ENCODE results near the gene GATB.

DNA sequence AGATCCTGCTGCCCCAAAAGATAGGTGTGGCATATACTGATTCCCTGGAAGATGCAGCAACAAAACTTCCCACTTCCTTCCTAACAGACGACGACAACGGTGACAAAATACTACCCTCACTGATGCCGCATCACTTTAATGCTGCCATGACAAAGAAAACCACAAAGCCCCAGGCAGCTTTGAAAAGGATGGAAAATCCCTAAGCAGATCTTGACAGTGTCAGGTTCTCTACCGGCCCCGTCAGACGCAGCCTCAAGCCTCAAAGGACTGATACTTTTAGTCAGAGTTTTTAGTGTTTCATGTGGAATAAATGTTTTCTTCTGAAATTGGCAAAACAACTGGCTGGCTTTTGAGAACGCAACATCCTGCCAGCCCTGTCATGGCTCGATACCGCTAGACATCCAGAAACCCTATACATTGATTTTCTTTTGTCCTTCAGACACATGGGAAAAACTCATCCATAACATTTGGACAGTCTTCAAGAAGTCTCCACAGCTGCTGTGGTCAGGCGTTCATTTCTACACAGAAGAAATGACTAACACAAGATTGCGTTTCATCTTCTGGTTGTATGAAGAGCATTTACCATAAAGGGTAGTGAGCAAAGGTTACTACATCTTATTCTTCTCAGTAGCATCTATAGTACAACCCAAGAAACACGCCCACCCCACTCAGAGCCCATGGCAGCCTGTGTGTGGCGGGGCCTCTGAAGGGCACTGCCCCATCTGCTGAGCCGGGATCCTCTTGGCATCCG, 60.1 kb downstream of the GATB start:
- no peak for TF ChIP-seq POLR2A (IDR thresholded peaks at IDR 0.05)
- TF ChIP-seq, protein P1, sequence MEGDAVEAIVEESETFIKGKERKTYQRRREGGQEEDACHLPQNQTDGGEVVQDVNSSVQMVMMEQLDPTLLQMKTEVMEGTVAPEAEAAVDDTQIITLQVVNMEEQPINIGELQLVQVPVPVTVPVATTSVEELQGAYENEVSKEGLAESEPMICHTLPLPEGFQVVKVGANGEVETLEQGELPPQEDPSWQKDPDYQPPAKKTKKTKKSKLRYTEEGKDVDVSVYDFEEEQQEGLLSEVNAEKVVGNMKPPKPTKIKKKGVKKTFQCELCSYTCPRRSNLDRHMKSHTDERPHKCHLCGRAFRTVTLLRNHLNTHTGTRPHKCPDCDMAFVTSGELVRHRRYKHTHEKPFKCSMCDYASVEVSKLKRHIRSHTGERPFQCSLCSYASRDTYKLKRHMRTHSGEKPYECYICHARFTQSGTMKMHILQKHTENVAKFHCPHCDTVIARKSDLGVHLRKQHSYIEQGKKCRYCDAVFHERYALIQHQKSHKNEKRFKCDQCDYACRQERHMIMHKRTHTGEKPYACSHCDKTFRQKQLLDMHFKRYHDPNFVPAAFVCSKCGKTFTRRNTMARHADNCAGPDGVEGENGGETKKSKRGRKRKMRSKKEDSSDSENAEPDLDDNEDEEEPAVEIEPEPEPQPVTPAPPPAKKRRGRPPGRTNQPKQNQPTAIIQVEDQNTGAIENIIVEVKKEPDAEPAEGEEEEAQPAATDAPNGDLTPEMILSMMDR (IDR thresholded peaks at IDR 0.05), result no peak

Data from Peyer's patch (tissue), 4 donors.